Endothelial cell of umbilical vein (primary cell): Measurements from ENCODE around the gene RIBC2.

ENCODE experiments used
- CTCF ChIP-seq, 2 donors: IDR thresholded peaks; 1 replicate in 1 of 2; 2 replicates in 1 of 2; pipeline ENCODE4 v1.5.1; 2011; ENCODE audit warnings: low read length in 2 of 2, mild to moderate bottlenecking in 2 of 2, moderate library complexity in 2 of 2, control low read depth in 1 of 2, inconsistent platforms in 1 of 2, low read depth in 1 of 2; ENCODE audit not compliant: insufficient read depth in 1 of 2; ENCODE audit errors: extremely low read depth in 1 of 2
- POLR2AphosphoS5 ChIP-seq: IDR thresholded peaks from 2 replicates; pipeline ENCODE4 v1.6.1; 2012; ENCODE audit warnings: low read depth, mild to moderate bottlenecking, control low read depth, low read length, moderate library complexity; ENCODE audit not compliant: insufficient read depth

GRCh38 chr22:45423524-45423923, 10.0 kb downstream of the RIBC2 start:
- TF ChIP-seq CTCF (IDR thresholded peaks at IDR 0.05; ENCODE audit: extremely low read depth in 1 of 2, insufficient read depth in 1 of 2, low read depth in 1 of 2, low read length in 2 of 2) = no peak
- TF ChIP-seq POLR2AphosphoS5 = no peak
